GM19238 (cell line): ENCODE measurements around the gene ABHD18.
"Not testable (repeated sequence)": the region's sequence is repeated elsewhere in the genome, so short reads cannot be mapped to it uniquely, and the experiment has no call there.

Source experiments
- DNase-seq: peaks from one replicate; pipeline ENCODE4 v3.0.0; 2011; ENCODE audit warnings: low spot score; ENCODE audit not compliant: insufficient read length

ABHD18 gene

DNA sequence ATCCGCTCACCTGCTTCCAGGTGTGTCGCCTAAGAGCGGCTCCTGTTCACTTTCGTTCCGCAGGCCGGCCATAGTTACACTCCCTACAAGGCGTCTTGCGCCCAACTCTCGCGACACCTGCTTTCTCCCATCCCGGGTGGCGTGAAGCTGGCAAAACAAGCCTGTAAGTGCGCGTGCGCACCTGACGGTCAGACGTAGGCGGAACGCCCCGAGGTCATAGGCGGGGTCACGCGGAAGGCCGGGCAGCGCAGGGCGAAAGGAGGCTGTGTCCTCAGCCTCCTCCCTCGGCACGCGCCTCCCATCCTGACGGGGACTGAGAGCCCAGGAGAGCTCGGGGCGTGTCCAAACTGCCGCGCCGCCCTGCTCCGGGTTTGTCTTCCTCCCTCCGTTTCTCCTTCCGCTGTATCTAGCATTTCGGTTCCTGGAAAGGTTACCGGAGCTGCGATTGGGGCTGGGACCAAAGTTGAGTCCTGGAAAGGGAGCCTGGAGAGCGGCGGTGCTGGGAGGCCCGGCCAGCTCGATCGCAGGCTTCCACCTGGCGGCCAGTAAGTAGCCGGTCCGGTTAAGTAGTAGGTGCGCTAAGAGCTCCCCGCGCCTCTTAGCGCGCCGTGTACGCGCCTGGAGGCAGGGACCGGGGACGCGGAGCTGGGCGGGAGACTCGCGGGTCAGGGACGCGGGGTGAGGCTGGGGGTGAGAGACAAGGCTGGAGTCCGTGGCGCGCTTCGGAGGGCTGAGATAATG lies at the start of gene ABHD18, which contains the start of gene MFSD8:
TSS of gene ABHD18 (plus strand) at position 345 of the 741 bp plus-strand sequence. CDS start 17,550 bp downstream, outside the sequence.
TSS of gene MFSD8 (minus strand) at position 112 of the 741 bp plus-strand sequence. CDS start at position 72, 40 bp downstream.
- DNase-seq, result peak; percentile 85

DNA sequence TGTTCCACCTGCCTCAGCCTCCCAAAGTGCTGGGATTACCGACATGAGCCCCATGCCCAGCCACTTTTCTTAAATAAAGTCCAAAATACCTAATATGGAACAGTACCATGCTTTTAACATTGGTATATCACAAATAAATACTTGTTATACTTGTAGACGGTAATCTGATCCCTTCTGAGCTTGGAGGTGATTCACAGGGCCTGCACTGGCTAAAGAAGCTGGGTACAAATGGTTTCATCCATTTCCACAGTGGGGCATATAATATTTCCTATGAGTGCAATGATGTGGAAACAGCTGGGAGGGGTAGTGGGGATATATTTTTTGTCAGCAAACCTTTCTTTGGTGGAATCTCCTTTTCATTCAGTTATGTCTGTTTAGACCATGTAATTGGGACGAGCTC lies 48.7 kb upstream of the ABHD18 start:
- DNase-seq, result no peak

DNA sequence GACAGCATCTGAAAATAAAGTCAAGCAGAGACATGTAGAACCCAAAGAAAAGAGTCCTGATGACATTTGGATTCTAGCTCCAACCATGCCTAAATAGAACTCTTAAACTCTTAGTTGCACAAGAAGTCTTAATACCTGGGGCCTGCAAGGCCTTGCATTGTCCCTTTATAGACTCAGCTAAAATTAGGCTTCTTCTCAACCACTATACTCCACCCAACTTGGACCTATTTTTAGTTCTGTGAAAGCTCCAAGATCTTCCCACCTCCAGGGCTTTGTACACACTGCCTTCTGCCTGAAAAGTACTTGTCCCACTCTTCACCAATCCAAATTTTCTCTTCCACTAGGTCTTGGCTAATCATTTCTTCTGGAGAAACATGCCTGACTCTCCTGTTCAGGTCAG lies 48.1 kb upstream of the ABHD18 start:
- no peak for DNase-seq

DNA sequence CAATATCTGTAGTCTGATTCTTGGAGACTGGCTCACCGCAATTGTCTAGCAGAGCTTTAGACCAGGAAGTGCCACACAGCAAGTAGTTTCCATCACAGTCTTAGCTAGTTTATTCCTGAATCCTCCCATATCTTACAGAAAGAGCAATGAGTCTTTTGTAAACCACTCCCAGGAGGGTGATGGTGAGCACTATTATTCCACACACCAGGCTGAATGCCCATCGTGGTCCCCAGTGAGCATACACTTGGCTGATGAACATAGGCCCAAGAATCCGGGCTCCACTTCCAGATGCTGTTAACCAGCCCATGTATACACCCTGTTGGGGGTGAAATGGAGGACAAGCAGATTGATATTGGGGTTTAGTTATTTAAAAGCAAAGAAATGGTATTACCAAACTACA lies 44.7 kb upstream of the ABHD18 start:
- no peak for DNase-seq

DNA sequence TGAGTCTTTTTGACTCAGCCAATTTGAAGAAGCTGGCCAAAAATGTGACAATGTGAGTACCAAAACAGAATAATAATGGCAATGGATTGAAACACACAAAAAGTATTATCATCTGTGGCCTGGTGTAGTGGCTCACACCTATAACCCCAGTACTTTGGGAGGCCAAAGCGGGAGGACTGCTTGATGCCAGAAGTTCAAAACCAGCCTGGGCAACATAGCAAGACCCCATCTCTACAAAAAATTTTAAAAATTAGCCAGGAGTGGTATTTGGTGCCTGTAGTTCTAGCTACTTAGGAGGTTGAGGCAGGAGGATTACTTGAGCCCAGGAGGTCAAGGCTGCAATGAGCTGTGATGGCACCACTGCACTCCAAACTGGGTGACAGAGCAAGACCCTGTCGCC lies 43.0 kb upstream of the ABHD18 start:
- no peak for DNase-seq

DNA sequence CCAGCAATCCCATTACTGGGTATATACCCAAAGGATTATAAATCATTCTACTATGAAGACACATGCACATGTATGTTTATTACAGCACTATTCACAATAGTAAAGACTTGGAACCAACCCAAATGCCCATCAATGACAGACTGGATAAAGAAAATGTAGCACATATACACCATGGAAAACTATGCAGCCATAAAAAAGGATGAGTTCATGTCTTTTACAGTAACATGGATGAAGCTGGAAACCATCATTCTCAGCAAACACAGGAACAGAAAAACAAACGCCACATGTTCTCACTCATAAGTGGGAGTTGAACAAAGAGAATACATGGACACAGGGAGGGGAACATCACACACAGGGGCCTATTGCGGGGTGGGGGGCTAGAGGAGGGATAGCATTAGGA lies 39.5 kb upstream of the ABHD18 start:
- DNase-seq, result not testable (repeated sequence)

DNA sequence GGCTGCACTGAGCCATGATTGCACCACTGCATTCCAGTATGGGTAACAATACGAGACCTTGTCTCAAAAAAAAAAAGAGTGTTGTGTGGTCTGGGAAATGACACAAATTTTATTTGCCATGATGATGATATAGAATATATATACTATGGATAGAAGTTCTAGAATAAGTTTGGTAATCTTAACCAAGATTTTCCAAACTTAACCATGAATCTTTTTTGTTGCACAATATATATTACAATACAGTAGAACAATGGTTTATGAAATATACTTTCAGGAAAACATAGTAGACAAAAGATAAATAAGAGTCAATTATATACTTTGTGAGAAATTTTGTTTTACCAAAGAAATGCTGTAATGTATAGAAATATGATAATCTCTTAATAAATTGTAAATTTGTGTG lies 35.0 kb upstream of the ABHD18 start:
- DNase-seq, result no peak

DNA sequence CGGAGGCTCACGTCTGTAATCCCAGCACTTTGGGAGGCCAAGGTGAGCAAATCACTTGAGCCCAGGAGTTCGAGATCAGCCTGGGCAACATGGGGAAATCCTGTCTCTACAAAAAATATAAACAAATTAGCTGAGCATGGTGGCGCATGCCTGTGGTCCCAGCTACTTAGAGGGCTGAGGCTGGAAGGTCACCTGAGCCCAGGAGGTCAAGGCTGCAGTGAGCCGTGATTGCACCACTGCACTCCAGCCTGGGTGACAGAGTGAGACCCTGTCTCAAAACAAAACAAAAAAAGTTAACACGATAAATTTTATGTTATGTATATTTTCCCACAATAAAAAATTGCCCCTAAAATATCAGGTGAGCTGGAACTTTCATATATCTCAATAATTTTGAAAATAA lies 33.4 kb upstream of the ABHD18 start:
- not testable (repeated sequence) for DNase-seq

DNA sequence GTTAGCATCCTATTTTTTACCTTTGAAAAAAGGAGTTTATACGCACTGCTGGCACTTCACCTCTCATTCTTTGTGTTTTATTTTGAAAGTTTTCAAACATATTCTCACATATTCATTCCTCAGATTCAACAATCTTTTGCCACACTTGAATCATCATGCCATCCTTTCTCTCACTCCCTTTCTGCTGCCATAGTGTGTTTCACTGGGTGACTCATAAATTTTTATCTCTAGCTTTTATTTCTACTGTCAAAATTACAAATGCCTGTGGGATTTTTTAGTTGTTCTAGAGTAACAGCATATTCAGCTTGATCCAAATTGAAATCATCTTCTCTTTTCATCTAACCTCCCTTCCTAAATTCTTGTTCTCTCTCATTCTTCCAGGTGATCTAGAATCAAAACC lies 28.2 kb upstream of the ABHD18 start:
- no peak for DNase-seq

DNA sequence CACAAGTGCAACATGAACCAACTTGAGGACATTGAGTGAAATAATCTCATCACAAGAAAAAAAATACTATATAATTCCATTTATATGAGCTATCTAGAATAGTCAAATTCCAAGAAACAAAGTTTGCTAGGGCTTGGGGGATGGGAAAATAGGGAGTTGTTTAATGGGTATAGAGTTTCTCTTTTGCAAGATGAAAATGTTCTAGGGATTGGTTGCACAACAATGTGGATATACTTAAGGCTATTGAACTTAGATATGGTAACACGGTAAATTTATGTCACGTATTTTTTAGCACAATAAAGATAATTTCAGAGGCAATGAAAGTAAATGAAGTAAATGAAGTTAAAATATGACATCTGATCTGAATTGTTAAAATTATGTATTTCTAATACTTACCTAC lies 8.1 kb upstream of the ABHD18 start:
- DNase-seq, result no peak

DNA sequence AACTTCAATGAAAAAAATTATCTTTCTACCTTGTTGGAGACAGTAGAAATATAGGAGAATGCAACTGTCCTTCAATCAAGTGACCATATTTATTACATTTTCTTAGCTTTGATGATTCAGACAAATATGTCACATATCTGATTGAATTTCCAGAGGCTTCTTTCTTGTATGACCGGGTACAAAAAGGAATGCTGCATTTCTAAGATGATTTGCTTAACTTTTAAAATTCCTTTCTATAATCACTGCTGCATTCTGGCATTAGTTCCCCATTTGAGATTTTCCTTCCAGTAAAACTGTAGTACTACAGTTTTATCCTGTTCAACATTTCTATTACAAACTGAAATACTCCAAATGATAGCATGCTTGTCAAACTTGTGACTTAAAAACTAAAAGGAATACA lies 5.4 kb upstream of the ABHD18 start:
- DNase-seq, result no peak

DNA sequence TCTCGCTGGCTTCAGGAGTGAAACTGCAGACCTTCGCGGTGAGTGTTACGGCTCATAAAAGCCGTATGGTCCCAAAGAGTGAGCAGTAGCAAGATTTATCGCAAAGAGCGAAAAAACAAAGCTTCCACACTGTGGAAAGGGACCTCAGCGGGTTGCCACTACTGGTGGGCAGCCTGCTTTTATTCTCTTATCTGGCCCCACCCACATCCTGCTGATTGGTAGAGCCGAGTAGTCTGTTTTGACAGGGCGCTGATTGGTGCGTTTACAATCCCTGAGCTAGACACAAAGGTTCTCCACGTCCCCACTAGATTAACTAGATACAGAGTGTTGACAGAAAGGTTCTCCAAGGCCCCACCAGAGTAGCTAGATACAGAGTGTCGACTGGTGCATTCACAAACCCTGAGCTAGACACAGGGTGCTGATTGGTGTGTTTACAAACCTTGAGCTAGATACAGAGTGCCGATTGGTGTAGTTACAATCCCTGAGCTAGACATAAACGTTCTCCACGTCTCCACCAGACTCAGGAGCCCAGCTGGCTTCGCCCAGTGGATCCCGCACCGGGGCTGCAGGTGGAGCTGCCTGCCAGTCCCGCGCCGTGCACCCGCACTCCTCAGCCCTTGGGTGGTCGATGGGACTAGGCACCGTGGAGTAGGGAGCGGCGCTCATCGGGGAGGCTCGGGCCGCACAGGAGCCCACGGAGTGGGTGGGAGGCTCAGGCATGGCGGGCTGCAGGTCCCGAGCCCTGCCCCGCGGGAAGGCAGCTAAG lies 1.4 kb upstream of the ABHD18 start:
- not testable (repeated sequence) for DNase-seq

DNA sequence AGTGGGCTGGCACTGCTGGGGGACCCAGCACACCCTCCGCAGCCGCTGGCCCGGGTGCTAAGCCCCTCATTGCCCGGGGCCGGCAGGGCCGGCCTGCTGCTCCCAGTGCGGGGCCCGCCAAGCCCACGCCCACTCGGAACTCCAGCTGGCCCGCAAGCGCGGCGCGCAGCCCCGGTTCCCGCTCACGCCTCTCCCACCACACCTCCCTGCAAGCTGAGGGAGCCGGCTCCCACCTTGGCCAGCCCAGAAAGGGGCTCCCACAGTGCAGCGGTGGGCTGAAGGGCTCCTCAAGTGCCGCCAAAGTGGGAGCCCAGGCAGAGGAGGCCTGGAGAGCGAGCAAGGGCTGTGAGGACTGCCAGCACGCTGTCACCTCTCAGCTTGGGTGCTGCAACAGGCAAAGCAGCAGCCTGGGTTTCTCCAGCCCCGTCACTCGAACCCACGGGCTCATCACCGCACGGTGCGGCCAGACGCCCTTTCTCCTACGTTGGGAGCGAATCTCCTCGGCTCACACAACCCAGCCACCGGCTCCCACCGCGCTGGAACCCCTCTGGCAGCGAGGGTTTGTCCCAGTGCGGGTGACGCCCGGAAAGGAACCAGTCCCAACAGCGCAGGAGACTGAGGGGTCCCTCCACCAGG lies 662 bp upstream of the ABHD18 start:
- DNase-seq, result not testable (repeated sequence)

DNA sequence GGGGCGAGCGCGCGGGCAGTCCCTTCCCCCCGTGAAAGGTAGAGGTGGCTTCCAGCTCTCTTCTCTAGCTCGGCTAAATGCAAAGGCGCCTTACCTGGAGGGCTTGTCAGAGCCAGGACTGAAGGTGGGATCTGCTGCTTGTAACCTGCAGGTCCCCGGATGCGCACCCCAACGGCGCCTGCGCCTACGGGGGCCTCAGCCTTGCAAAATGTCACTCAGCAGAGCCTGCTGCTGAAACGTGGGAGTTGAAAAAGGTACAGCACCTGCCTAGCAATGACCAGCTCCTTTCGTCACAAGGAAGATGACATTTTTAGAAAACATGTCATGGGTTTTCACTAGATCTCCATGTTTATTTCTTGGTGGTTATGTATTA lies 583 bp downstream of the ABHD18 start:
- peak; percentile 40 for DNase-seq

DNA sequence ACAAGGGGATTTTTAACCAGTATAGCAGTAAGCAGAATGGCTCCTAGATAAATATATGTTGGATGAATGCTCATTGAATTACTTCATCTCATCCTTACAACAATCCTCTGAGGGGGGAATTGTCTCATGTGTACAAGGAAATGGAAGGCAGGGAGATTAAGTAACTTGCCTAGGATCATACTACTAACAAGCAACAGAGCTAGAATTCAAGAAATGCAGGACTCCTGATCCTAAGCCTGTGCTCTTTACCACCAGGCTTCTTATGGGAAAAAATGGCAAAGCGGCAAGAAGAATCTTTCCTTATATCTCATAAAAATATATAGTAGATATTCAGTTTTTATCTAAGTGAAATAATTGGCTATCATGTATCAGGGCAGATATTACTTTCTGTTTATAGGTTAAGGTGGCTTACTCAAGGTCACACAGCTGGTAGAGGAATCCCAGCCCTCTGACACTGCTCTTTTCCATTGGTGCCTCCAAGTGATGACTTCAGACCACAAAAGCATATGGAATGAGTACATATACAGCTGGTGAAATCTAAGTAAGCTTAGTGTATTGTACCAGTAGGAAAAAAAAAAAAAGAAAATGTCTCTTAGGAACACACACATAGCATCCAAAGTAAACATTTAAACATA lies 2.1 kb downstream of the ABHD18 start:
- DNase-seq, result no peak

DNA sequence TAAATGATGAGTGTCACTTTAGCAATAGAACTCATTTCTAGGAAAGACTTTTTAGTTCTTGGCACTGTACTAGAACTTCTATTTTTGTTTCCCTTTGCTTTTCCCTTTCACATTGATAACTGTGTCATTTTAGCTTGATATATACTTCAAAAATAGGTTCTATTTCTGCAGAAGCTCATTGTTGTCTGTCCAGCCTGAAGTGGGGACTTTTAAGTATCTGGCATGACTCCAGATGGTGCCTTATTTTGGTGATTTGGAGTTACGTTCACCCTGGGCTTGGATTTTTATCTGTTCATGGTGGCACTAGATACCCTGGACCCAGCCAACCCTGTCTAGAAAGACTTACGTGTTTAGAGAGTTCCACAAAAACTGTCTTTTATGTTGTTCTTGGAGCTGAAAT lies 3.4 kb downstream of the ABHD18 start:
- DNase-seq, result no peak

DNA sequence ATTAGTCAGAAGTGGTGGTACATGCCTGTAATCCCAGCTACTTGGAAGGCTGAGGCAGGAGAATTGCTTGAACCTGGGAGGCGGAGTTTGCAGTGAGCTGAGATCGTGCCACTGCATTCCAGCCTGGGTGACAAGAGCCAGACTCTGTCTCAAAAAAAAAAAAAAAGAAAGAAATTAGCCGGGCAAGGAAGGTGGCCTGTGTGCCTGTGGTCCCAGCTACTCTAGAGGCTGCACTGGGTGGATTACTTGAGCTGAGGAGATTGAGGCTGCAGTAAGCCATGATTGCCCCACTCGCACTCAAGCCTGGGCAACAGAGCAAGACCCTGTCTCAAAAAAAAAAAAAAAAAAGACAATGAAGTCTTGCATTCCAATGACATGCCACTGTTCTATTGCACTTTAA lies 5.7 kb downstream of the ABHD18 start:
- DNase-seq, result not testable (repeated sequence)

DNA sequence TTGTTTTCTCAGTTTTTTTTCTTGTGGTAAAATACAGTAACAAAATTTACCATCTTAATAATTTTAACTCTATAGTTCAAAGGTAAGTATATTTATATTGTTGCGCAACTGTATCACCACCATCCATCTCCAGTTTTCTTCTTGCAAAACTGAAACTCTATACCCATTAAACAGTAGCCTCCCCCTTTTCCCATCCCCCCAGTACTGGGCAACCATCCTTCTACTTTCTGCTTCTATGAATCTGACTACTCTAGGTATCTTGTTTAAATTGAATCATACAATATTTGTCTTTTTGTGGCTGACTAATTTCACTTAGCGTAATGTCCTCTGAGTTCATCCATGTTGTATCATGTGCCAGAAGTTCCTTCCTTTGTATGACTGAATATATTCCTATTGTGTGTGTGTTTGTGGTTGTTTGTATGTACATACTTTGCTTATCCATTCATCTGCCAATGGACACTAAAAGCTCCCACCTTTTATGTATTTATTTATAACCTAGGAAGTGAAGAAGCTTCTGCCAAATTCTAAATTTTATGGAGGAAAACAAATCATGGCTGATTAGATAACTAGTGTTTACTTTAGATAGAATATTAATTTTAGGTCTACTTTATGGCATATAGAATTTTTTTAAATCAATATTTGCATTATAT lies 10.0 kb downstream of the ABHD18 start:
- no peak for DNase-seq

DNA sequence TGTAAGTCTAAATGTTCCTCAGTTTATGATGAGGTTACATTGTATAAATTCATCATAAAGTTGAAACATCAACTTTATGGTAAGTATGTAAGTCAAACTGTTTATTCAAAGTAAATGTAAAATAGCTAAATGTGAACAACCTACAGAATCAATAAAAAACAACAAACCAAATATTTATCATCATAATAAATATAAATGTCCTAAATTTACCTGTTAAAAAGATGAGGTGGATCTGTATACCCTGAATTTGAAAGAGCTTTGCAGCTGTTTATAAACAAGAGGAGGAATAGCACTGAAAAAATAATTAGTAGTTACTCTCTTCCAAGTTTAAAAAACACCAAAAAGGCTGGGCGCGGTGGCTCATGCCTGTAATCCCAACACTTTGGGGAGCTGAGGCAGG lies 13.7 kb downstream of the ABHD18 start:
- no peak for DNase-seq

DNA sequence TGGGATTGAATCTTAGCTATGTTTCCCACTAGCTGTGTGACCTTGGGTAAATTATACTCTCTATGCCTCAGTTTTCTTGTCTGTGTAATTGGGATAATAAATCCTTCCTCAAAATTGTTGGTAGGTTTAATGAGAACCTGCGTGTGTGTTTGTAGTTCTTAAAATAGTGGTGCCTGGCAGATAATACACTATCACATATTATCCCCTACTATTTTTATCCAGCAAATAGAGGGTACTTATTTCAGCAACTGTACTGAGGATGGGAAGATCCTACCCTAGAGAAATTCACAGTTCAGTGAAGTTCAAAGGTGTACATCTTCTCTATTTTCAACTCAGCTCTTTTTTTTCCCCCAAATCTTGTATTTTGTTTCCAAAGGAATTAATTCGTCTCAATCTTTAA lies 17.2 kb downstream of the ABHD18 start:
- no peak for DNase-seq

DNA sequence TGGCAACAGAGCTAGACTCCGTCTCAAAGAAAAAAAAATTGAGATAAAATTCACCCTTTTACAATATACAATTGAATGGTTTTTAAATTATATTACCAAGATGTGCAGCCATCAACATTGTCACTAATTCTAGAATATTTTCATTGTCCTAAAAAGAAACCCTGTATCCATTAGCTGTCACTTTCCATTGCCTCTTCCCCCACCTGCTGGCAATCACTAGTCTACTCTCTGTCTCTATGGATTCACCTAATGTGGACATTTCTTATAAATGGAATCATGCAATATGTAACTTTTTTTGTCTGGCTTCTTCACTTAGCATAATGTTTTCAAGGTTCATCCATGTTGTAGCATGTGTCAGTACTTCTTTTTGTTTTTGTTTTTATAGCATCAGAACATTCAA lies 20.8 kb downstream of the ABHD18 start:
- DNase-seq, result no peak
